ENCODE data around the gene HDAC2. TPM values are rescaled to one million over a fixed set of nuclear protein-coding genes. Genes with fewer than 3 reads are reported as not detected.
"Not testable (repeated sequence)": the region's sequence is repeated elsewhere in the genome, so short reads cannot be mapped to it uniquely, and the experiment has no call there.

The HDAC2 gene
- total RNA-seq, 1 donor from 2014 or later = 67.8 TPM

GRCh38 chr6:113989675-113990074 lies 18.7 kb upstream of the HDAC2 start:
- no peaks in the 10 kb centered on the region for H3K27me3 ChIP-seq
- H3K27ac ChIP-seq = no peak overlapping the region
- no peak for TF ChIP-seq POLR2AphosphoS5 (IDR thresholded peaks at IDR 0.05; ENCODE audit: insufficient read depth in 1 of 2, low read depth in 1 of 2)
- no peak for TF ChIP-seq CTCF (IDR thresholded peaks at IDR 0.05)
- no peak for TF ChIP-seq POLR2A (IDR thresholded peaks at IDR 0.05)
- no peaks in the 10 kb centered on the region for H3K36me3 ChIP-seq
- intact Hi-C loops (cut with DNase I) = no loop called here
- H3K9me3 ChIP-seq = no peaks in the 10 kb centered on the region
- DNase-seq (ENCODE audit: extremely low spot score in 2 of 2) = no peak
- no peak overlapping the region for H3K4me3 ChIP-seq
- H3K4me1 ChIP-seq = no peaks in the 10 kb centered on the region

- H3K27me3 ChIP-seq; DNase-seq (ENCODE audit: extremely low spot score in 2 of 2); H3K36me3 ChIP-seq; H3K4me3 ChIP-seq; intact Hi-C loops (cut with DNase I); H3K4me1 ChIP-seq; H3K27ac ChIP-seq; H3K9me3 ChIP-seq: not testable (repeated sequence)
These were observed 11.7 kb upstream of the HDAC2 start for GRCh38 chr6:113982675-113983074.

GRCh38 chr6:113982055-113982550 lies 11.2 kb upstream of the HDAC2 start:
- no peak for DNase-seq (ENCODE audit: extremely low spot score in 2 of 2)
- intact Hi-C loops (cut with DNase I) = no loop called here
- Histone ChIP-seq H3K36me3 (no peaks in the 10 kb centered on the region), H3K27ac (no peak overlapping the region), H3K27me3 (no peaks in the 10 kb centered on the region), H3K9me3 (no peaks in the 10 kb centered on the region), H3K4me3 (no peak overlapping the region), H3K4me1 (no peaks in the 10 kb centered on the region)
- no peak for TF ChIP-seq CTCF (IDR thresholded peaks at IDR 0.05)
- TF ChIP-seq POLR2AphosphoS5 (IDR thresholded peaks at IDR 0.05; ENCODE audit: insufficient read depth in 1 of 2, low read depth in 1 of 2) = no peak
- no peak for TF ChIP-seq POLR2A (IDR thresholded peaks at IDR 0.05)

GRCh38 chr6:113980937-113981554 lies 10.1 kb upstream of the HDAC2 start:
- intact Hi-C loops (cut with DNase I) = no loop called here
- no peak overlapping the region for H3K27ac ChIP-seq
- TF ChIP-seq POLR2A (IDR thresholded peaks at IDR 0.05) = no peak
- TF ChIP-seq POLR2AphosphoS5 (IDR thresholded peaks at IDR 0.05; ENCODE audit: insufficient read depth in 1 of 2, low read depth in 1 of 2) = no peak
- no peak for TF ChIP-seq CTCF (IDR thresholded peaks at IDR 0.05)
- no peaks in the 10 kb centered on the region for H3K9me3 ChIP-seq
- no peaks in the 10 kb centered on the region for H3K27me3 ChIP-seq
- no peaks in the 10 kb centered on the region for H3K4me1 ChIP-seq
- no peaks in the 10 kb centered on the region for H3K36me3 ChIP-seq
- DNase-seq (ENCODE audit: extremely low spot score in 2 of 2) = no peak
- no peak overlapping the region for H3K4me3 ChIP-seq

GRCh38 chr6:113979937-113980336 lies 9.0 kb upstream of the HDAC2 start:
- TF ChIP-seq POLR2AphosphoS5 (IDR thresholded peaks at IDR 0.05; ENCODE audit: insufficient read depth in 1 of 2, low read depth in 1 of 2) (no peak), POLR2A (IDR thresholded peaks at IDR 0.05) (no peak), CTCF (IDR thresholded peaks at IDR 0.05) (no peak)
- intact Hi-C loops (cut with DNase I) = no loop called here
- H3K9me3 ChIP-seq = no peaks in the 10 kb centered on the region
- H3K4me1 ChIP-seq = no peaks in the 10 kb centered on the region
- H3K36me3 ChIP-seq = no peaks in the 10 kb centered on the region
- H3K27me3 ChIP-seq = no peaks in the 10 kb centered on the region
- DNase-seq (ENCODE audit: extremely low spot score in 2 of 2) = no peak
- H3K27ac ChIP-seq = no peak overlapping the region
- H3K4me3 ChIP-seq = no peak overlapping the region
